Mucosa of descending colon (tissue), 3 donors: ENCODE data around the gene UTP25. TPM values are rescaled to one million over a fixed set of nuclear protein-coding genes. Genes with fewer than 3 reads are reported as not detected.

Experiments
- ATAC-seq: fragments of 200-7000 bp; cut with Tn5 transposase; one replicate; pipeline ENCODE4 v1.9.1; 2020; ENCODE audit warnings: mild to moderate bottlenecking, moderate library complexity
- DNase-seq, 3 donors: peaks; one replicate each; pipeline ENCODE4 v3.0.0-alpha.2; 2020
- H3K36me3 ChIP-seq: fragments of 200-600 bp; one replicate; pipeline ENCODE4 v1.8.0; 2021; ENCODE audit warnings: low read depth, mild to moderate bottlenecking
- H3K4me1 ChIP-seq: fragments of 200-600 bp; one replicate; pipeline ENCODE4 v1.8.0; 2021; ENCODE audit warnings: low read depth, mild to moderate bottlenecking
- H3K4me3 ChIP-seq: fragments of 200-600 bp; one replicate; pipeline ENCODE4 v1.8.0; 2021; ENCODE audit warnings: mild to moderate bottlenecking
- H3K9me3 ChIP-seq: fragments of 200-600 bp; one replicate; pipeline ENCODE4 v1.8.0; 2021; ENCODE audit warnings: mild to moderate bottlenecking
- CTCF ChIP-seq: fragments of 200-600 bp; IDR thresholded peaks from one replicate; pipeline ENCODE4 v1.8.0; 2022; ENCODE audit warnings: antibody characterized with exemption, mild to moderate bottlenecking
- intact Hi-C, 2 donors: fragments of 100-400 bp; cut with DNase I in 1 of 2; cut with micrococcal nuclease in 1 of 2; formaldehyde crosslinking; loops; one replicate each; pipeline versions ENCODE4 v1.11.0 to v1.11.1; 2022; cut with DNase I, micrococcal nuclease
- total RNA-seq, 3 donors: library from RNA; stranded (reverse); fragmentation: NEBNext Ultra II Directional in 2 of 3; extraction: Animal tissue kit (Norgen Biotek cat#: 25700) in 2 of 3; gene quantifications; one replicate each; pipeline versions ENCODE4 v1.2.1 to v1.2.4, GENCODE V29; 2021 to 2023
- donor health status: DM: no; HTN: no; CAD: no; lungs with moderate emphysema.
- donor health status: DM: no; HTN: no; CAD: no.
- donor health status: DM: no; HTN: yes; CAD: no.

Gene UTP25
- total RNA-seq, 3 donors from 2014 or later, result 5.4 to 8.8 (median 6.7) TPM

DNA sequence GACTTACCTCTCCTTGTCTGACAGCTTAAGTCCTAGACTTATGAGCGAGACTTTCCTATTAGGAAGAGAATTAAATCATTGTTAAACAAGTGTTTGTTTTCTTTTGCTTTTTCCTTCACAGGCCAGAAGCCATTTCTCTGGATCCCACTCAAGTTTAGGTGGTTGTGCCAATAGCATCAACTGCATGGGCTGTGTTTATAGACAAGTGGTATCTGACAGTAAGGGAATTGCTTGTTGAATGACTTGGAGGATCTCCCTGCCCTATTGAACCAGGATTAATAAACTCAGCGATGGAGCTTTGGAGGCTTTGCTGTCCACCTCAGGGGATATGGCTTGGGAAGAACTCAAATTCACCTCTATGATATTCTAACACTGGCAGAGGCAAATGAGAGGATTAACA lies 43.7 kb downstream of the UTP25 start:
- Histone ChIP-seq H3K4me1 (no peaks in the 10 kb centered on the region), H3K9me3 (peaks cover 5% of the 10 kb centered on the region), H3K36me3 (no peaks in the 10 kb centered on the region), H3K4me3 (no peak overlapping the region)
- intact Hi-C loops, result no loop called here
- ATAC-seq (no peak), DNase-seq (no peak)
- no peak for TF ChIP-seq CTCF

DNA sequence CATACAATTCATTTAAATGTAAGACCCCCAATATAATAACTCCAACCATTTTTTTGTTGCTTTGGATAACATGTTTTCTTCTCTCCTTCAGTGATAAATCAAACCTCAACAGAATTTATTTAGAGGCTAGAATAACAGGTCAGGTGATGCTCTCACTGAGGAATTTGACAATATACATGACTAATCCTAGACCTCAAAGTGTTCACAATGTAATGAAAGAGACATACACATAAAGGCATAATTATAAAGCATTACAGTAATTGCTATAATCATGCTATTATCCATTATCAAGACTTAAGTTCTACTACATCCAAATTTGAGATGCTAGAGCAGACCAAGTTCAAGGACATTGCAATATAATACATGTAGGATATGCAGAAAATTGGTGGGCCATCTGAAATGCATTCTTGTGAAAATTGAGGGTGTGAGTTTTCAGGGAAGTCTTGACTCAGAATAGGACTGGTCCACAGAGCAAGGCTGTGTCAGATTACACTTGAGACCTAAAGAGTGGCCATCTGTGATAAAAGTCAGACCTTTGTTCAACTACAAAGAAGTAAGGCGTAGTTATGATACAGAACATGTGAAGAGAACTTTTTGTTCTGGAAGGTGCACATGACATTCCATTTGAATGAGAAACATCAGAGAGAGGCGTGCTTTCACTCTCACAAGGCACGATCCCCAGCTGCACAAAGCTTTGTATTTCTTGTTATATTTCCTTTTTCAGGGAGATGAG lies 45.5 kb downstream of the UTP25 start:
- intact Hi-C loops, result no loop called here
- no peak for TF ChIP-seq CTCF
- Histone ChIP-seq H3K36me3 (no peaks in the 10 kb centered on the region), H3K9me3 (no peaks in the 10 kb centered on the region), H3K4me3 (no peak overlapping the region), H3K4me1 (no peaks in the 10 kb centered on the region)
- ATAC-seq (no peak), DNase-seq (no peak)

GRCh38 chr1:209875515-209875914 lies 47.7 kb downstream of the UTP25 start:
- ATAC-seq (peak; percentile 37), DNase-seq (peak in 1 of 3 donors; percentile 4)
- intact Hi-C loops, result no loop called here
- Histone ChIP-seq H3K4me1 (no peaks in the 10 kb centered on the region), H3K36me3 (no peaks in the 10 kb centered on the region), H3K4me3 (no peak overlapping the region), H3K9me3 (no peaks in the 10 kb centered on the region)
- no peak for TF ChIP-seq CTCF

GRCh38 chr1:209876078-209876800 lies 48.5 kb downstream of the UTP25 start:
- intact Hi-C loops, result no loop called here
- DNase-seq, result no peak
- H3K36me3 ChIP-seq, result no peaks in the 10 kb centered on the region
- no peaks in the 10 kb centered on the region for H3K9me3 ChIP-seq
- no peak for TF ChIP-seq CTCF
- no peak for ATAC-seq
- no peaks in the 10 kb centered on the region for H3K4me1 ChIP-seq
- no peak overlapping the region for H3K4me3 ChIP-seq

DNA sequence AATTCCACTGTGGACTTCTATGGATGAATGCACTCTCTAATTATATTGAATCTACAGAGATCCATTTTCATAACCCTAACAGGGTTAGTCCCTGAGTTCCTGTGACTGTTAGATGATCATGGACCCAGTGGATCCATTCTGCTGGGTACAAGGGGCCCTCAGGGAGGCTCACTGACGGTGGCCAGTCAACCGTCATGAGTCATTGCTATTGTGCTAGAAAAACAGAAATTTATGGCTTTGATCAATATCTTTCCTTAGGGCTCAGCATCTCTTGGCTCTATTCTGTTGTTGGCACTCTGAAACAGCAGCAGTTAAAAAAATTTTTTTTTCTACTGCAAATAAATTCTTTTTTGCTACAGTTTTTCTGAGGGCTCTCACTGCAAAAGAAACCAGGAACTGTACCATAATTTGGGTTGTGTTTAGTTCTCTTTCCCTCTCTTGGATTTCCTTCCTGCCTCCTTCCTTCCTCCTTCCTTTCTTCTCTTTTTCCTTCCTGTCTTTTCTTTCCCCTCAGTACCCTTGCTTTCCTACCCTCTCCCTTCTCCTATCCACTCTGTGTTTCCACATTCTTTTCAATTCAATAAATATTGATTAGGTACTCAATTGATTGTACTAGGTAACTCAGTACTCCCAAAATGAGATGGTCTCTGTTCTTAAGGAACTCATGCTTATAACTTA lies 49.5 kb downstream of the UTP25 start:
- DNase-seq (no peak), ATAC-seq (no peak)
- no peak for TF ChIP-seq CTCF
- Histone ChIP-seq H3K4me3 (no peak overlapping the region), H3K4me1 (no peaks in the 10 kb centered on the region), H3K9me3 (no peaks in the 10 kb centered on the region), H3K36me3 (no peaks in the 10 kb centered on the region)
- intact Hi-C loops, result no loop called here
